ENCODE measurements around the gene ALDH1A3.

Gene ALDH1A3

GRCh38 chr15:100889385-100890050 lies 9.9 kb downstream of the ALDH1A3 start:
- no peak for TF ChIP-seq CTCF (IDR thresholded peaks at IDR 0.05)
- Histone ChIP-seq H3K27me3 (peaks cover 98% of the 10 kb centered on the region), H3K4me3 (ENCODE audit: low read depth in 1 of 2, low read length in 1 of 2) (no peak overlapping the region), H3K9me3 (no peaks in the 10 kb centered on the region), H3K4me1 (ENCODE audit: control insufficient read depth in 1 of 2, insufficient read depth in 1 of 2, low read depth in 1 of 2, low read length in 1 of 2) (no peaks in the 10 kb centered on the region), H3K27ac (no peak overlapping the region), H3K36me3 (no peaks in the 10 kb centered on the region)

GRCh38 chr15:100890051-100890720 lies 10.6 kb downstream of the ALDH1A3 start:
- no peaks in the 10 kb centered on the region for H3K36me3 ChIP-seq
- H3K9me3 ChIP-seq, result no peaks in the 10 kb centered on the region
- no peaks in the 10 kb centered on the region for H3K4me1 ChIP-seq (ENCODE audit: control insufficient read depth in 1 of 2, insufficient read depth in 1 of 2, low read depth in 1 of 2, low read length in 1 of 2)
- no peak for TF ChIP-seq CTCF (IDR thresholded peaks at IDR 0.05)
- peaks cover 92% of the 10 kb centered on the region for H3K27me3 ChIP-seq
- H3K4me3 ChIP-seq (ENCODE audit: low read depth in 1 of 2, low read length in 1 of 2), result no peak overlapping the region
- H3K27ac ChIP-seq, result no peak overlapping the region

- Histone ChIP-seq H3K27me3 (peaks cover 85% of the 10 kb centered on the region), H3K4me1 (ENCODE audit: control insufficient read depth in 1 of 2, insufficient read depth in 1 of 2, low read depth in 1 of 2, low read length in 1 of 2) (no peaks in the 10 kb centered on the region), H3K9me3 (no peaks in the 10 kb centered on the region), H3K36me3 (no peaks in the 10 kb centered on the region), H3K4me3 (ENCODE audit: low read depth in 1 of 2, low read length in 1 of 2) (no peak overlapping the region), H3K27ac (no peak overlapping the region)
- TF ChIP-seq CTCF (IDR thresholded peaks at IDR 0.05), result no peak
Measured at GRCh38 chr15:100890850-100891249, 11.2 kb downstream of the ALDH1A3 start.

- Histone ChIP-seq H3K4me3 (ENCODE audit: low read depth in 1 of 2, low read length in 1 of 2) (no peak overlapping the region), H3K27ac (no peak overlapping the region)
Measured at GRCh38 chr15:100891307-100892012, 11.8 kb downstream of the ALDH1A3 start.

GRCh38 chr15:100892013-100892355 lies 12.4 kb downstream of the ALDH1A3 start:
- no peak overlapping the region for H3K27ac ChIP-seq
- no peak overlapping the region for H3K4me3 ChIP-seq (ENCODE audit: low read depth in 1 of 2, low read length in 1 of 2)
- H3K4me1 ChIP-seq (ENCODE audit: control insufficient read depth in 1 of 2, insufficient read depth in 1 of 2, low read depth in 1 of 2, low read length in 1 of 2), result no peaks in the 10 kb centered on the region
- TF ChIP-seq CTCF (IDR thresholded peaks at IDR 0.05), result no peak
- no peaks in the 10 kb centered on the region for H3K9me3 ChIP-seq
- no peaks in the 10 kb centered on the region for H3K36me3 ChIP-seq
- peaks cover 74% of the 10 kb centered on the region for H3K27me3 ChIP-seq

More at GRCh38 chr15:100891307-100892012, 11.8 kb downstream of the ALDH1A3 start:
- TF ChIP-seq CTCF (IDR thresholded peaks at IDR 0.05), result no peak
- no peaks in the 10 kb centered on the region for H3K9me3 ChIP-seq
- H3K4me1 ChIP-seq (ENCODE audit: control insufficient read depth in 1 of 2, insufficient read depth in 1 of 2, low read depth in 1 of 2, low read length in 1 of 2), result no peaks in the 10 kb centered on the region
- H3K36me3 ChIP-seq, result no peaks in the 10 kb centered on the region
- H3K27me3 ChIP-seq, result peaks cover 79% of the 10 kb centered on the region
